GM20431 (cell line): ENCODE data around the gene GPR180.
"Not testable (repeated sequence)": the region's sequence is repeated elsewhere in the genome, so short reads cannot be mapped to it uniquely, and the experiment has no call there.

Experiments used
- in situ Hi-C: fragments of 300-500 bp; cut with MseI, MboI; formaldehyde crosslinking; loops from one replicate; pipeline ENCODE4 v1.15.0; 2020; ENCODE audit warnings: low sequenced_read_pairs; ENCODE audit not compliant: unreplicated experiment

Gene GPR180

DNA sequence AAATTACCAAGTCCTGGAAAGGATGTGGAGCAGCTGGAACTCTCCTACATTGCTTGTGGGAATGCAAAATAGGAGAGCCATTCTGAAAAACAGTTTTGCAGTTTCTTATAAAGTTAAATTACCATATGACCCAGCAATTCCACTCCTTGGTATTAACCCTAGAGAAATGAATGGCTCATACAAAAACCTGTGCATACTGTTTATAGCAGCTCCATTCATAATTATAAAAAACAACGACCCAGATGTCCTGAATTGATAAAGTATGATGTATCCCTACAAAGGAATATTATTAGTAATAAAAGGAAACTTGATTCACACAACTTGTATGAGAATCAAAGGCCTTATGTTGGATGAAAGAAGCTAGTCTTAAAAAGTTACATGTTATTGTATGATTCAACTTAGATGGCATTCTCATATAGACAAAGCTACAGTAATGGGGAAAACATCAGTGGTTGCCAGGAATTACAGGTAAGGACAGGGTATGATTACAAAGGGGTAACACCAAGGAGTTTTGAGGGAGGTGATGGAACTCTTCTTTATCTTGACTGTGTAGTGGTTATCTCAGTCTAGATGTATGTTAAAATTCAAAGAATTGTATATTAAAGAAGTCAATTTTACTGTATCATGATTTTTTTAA lies 35.4 kb downstream of the GPR180 start:
- in situ Hi-C loops, result no loop called here

DNA sequence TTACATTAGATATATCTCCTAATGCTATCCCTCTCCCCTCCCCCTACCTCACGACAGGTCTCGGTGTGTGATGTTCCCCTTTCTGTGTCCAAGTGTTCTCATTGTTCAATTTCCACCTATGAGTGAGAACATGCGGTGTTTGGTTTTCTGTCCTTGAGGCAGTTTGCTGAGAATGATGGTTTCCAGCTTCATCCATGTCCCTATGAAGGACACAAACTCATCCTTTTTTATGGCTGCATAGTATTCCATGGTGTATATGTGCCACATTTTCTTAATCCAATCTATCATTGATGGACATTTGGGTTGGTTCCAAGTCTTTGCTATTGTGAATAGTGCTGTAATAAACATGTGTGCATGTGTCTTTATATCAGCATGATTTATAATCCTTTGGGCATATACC lies 36.0 kb downstream of the GPR180 start:
- in situ Hi-C loops, result not testable (repeated sequence)

DNA sequence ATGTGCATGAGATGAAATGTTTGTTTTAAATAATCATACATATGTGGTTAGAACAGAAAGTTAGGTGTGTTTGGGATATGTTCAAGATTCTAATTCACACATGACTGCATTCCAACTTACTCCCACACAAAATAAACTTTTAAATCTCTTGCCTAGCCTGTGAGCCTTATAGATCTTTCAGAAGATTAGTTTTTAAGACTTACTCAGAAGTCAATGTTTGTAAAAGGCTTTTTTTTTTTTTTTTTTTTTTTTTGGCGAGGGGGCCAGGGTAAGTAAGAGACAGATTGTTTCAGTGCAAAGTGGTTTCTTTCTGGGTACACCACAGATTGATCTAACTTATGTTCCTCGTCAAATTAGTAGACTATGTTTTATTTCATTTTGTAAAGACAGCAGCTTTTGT lies 39.1 kb downstream of the GPR180 start:
- in situ Hi-C loops, result no loop called here

DNA sequence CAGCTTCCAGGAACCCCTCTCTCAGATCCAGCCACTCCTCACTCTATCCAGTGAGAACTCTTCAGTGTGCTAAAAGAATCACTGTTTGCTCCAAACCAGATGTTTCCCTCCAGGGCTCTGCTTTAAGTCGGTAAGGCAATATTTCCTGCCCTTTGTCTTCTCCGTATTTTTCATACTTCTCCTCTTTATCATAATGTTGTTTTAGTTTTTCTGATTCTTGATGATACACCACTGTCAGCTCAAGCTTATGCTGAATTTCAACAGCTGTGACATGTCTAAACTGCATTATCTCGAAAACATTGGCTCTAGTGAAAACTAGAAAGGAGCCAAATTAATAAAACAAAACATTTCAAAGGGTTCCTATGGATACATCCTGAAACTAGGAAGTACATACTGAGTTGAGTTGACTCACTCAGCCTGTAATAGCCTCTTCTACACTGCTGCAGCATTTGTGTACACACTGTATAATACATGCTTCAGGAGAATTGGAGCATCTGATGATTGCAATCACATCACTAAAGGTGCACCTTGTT lies 39.8 kb downstream of the GPR180 start:
- in situ Hi-C loops, result no loop called here

DNA sequence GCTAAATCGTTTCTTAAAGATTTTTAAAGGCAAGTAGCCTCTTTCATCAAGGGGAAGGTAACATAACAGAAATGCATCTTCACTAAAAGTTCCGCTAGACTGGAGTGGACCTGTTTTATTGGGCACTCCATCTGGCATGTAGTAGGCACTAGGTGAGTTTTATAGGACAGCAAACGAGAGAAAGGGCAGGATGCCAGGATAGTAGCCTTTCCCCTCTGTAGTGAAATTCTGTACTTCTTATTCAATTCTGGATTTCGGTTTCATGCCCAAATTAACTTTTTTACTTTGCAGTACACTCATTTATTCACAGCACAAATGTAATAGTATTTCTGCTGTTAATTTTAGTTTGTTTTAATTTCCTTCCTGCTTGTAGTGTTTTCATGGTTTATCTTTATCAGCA lies 45.2 kb downstream of the GPR180 start:
- in situ Hi-C loops, result no loop called here

DNA sequence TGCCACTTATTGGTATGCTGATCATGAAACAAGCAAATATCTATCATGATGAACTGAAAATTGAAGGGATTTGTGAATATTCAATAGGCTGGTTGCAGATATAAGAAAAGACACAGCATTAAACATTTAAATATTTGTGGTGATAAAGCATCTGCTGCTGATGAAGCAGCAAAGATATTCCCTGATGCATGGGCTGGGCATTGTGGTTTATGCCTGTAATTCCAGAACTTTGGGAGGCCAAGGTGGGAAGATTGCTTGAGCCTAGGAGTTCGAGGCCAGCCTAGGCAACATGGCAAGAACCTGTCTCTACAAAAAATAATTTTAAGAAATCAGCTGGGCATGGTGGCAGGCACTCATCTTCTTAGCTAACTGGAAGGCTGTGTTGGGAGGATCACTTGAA lies 54.5 kb downstream of the GPR180 start:
- in situ Hi-C loops, result loop anchor here (25.0 kb wide), 1 partner anchor 756 kb away; no protein-coding TSS in a partner anchor

DNA sequence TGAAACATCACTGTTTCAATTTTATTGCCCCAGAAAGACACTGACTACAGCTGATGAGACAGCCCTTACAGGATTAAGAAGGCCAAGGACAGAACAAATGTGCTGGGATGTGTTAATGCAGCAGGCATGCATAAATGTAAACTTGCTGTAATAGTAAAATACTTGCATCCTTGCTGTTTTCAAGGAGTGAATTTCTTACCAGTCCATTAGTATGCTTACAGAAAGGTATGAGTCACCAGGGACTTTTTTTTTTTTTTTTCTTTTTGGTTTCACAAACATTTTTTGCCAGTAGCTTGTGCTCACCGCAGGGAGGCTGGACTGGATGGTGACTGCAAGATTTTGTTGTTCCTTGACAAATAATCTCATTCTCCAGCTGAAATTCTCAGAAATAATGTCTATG lies 55.1 kb downstream of the GPR180 start:
- in situ Hi-C loops, result loop anchor here (25.0 kb wide), 1 partner anchor 756 kb away; no protein-coding TSS in a partner anchor

DNA sequence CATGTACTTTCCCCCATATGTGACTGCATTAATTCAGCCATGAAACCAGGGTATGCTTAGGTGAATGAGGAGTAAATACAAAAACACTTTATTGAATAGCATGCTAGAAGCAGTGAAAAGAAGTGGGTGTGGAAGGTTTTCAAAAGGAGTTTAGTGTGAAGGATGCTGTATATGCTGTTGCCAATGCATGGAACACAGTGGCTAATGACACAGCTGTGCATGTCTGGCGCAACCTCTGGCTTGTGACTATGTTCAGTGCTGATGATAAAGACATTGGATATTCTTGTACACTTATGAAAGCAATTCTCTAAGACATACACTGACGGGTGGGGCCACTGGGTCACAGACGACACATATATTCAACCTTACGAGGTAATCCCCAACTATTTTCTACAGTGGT lies 55.5 kb downstream of the GPR180 start:
- in situ Hi-C loops, result loop anchor here (25.0 kb wide), 1 partner anchor 755 kb away; no protein-coding TSS in a partner anchor

DNA sequence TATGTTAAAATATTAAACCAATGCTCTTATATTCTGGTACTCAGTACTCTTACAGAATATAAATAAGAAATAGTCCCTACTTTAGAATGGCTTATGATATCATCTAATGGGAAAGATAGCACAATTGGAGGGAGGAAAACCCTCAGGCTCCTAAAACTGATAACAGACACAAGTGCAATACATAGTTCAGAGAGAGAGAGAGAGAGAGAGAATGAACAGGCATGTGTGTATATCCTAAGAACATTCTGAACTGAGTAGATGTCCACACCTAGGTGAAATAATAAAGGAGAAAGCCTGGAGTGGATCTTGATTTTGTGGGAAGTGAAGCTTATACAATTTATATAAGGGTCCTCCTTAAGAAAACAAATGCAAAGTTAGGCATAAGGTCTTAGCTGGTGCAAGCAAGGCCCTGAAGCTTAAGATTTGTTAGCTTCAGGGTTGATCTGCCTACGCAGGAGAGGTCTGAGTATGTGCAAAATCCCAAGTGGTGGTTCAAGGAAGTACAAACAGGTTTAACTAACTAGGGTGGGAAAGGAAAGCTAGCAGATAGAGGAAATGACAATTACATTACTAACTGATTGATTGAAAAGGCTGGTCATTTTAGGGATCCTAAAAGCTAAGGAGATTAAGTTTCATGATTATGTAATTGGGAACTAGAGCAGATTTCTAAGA lies 57.4 kb downstream of the GPR180 start:
- in situ Hi-C loops, result loop anchor here (25.0 kb wide), 1 partner anchor 753 kb away; no protein-coding TSS in a partner anchor

DNA sequence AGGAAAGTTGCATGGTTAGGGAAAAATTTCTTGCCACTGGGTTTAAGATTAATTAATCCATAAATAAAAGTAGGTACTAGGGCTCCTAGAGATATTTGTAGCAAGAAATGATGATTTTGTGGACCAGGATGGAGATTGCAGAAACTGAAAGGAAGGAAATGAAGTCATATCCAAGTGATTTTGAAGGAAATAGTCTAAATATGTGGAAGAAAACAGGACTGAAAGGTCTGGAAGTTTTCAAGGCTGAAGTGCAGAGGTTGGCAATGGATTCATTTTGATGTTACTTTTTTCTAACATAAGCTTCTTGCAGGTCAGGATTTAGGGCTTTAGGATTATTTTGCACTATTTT lies 57.9 kb downstream of the GPR180 start:
- in situ Hi-C loops, result loop anchor here (25.0 kb wide), 1 partner anchor 753 kb away; no protein-coding TSS in a partner anchor

DNA sequence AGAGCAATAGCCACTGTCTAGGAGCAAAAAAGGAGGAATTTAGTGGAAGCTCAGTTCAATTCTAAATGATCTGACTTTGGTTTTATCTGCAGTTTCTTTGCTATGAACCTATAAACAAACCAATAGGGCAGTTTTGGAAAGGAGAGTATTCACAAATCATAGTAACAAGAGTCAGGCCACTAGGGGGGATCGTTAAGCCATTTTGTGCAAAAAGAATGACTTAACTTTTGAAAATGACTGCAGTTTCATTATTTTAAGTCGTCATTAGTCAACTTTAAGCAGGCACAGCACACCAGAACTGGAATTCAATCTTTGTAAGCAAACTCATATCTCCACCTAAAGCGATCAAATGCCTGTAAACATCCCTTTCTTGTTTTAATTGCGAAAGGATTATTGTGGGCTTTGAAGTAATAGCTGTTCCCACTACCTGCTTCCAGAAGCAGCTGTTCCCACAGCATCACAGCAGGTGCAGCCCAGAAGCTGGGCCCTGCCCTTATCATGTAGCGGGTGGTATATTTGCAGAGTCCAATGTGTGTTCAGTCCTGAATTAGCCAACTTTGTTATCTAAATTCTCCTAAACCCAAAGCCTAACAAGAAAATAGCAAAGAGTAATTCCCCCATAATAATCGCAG lies 59.2 kb downstream of the GPR180 start:
- in situ Hi-C loops, result loop anchor here (25.0 kb wide), 1 partner anchor 751 kb away; no protein-coding TSS in a partner anchor

DNA sequence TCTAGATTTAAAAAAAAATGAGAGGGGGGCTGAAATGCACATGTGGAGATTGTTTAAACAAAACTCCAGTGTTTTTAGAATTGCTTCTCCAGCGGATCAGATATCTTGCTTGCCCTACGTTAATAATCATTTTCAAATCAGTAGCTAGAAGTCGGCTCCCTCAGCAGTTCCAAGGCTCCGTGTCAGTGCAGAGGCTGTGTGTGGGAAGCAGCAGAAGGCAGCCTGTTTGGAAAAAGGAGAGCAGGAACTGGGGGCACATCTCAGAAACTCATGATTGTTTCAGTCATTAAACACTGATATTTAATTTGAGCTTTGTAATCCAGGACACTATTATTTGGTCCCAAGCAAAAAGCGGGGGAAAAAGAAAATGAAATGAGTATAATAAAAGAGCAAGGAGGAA lies 59.7 kb downstream of the GPR180 start:
- in situ Hi-C loops, result loop anchor here (25.0 kb wide), 1 partner anchor 751 kb away; no protein-coding TSS in a partner anchor

DNA sequence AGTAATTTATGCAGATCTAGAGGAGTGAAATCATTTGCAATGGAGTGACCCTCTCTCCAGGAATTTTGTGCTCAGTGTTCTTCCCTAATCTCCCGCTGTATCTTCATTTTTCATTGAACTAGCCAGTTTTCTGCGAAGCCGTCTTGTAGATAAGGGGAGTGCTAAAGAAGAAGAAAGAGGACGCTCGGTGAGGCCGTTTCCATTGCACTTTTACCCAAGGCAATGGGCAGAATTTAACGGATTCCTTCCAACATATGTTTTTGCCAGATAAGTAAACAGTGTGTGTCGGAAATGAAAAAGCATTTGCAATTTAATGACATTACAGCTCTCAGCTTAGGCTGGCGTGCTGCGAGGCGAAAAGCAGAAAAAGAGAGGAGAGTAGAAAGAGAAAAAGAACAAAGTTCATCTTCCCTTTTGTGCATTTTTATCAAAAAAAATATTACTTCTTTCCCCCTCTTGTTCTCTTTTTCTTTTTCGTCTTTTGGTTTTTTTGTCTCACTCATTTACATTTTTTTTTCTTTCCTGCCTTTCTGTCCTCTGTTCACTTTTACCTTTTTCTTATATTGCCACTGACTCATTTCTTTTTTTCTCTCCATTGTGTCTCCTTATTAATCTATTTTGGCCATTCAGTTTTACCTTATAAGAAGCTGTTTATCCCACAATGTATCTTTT lies 60.8 kb downstream of the GPR180 start:
- in situ Hi-C loops, result loop anchor here (25.0 kb wide), 1 partner anchor 750 kb away; no protein-coding TSS in a partner anchor

DNA sequence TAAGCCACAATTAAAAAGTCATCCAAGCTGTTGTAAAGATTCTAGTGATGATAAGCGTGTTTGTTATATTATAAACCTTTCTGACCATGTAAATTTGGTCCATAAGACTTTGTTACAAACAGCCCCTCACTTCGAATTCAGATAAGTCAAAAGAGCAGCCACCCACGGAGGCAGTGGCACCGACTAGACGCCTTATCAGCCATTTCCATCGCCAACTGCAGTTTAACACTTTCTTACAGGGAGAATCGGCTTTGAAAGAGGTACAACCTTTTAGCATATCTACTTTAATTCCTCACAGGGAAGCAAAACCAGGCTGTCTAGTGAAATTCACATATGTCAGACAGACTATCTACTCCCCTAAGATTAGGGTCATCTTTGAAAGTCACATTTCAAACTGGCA lies 63.2 kb downstream of the GPR180 start:
- in situ Hi-C loops, result loop anchor here (25.0 kb wide), 1 partner anchor 747 kb away; no protein-coding TSS in a partner anchor

DNA sequence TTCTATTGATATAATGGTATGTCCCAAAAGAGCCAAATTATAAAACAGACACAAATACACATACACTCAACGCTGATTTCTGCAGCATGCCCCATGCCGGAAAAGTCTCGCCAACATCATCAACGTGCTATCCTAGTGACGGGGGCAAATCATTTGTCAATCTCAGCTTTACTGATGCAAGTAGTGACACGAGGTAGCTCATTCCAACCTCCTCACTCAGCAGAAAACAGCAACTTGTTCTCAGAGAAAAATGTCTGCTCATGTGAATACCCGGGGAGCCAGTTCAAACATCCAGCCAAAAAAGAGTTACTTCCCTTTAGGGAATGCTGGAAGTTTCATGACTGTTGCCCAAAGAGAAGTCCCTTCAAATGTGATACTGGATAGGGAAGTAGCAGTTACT lies 64.4 kb downstream of the GPR180 start:
- in situ Hi-C loops, result loop anchor here (25.0 kb wide), 1 partner anchor 746 kb away; no protein-coding TSS in a partner anchor

DNA sequence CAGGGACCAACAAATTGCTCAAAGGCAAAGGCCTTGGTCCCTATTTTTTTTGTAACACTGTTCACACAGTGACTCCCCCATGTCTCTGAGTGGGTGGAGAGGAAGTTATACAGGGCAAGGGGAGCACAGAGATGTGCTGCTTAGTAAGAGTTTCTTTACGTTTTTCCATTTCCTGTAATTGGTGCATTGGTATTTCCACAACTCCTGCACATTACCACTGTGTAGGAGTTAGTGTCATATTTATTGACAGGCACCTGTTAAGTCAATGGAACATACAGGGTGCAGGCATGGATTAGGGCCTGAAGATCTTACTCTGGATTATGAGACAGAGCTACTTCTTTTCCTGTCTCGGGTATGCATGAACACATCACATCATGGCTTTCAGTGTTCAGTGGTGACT lies 65.5 kb downstream of the GPR180 start:
- in situ Hi-C loops, result loop anchor here (25.0 kb wide), 1 partner anchor 745 kb away; no protein-coding TSS in a partner anchor

DNA sequence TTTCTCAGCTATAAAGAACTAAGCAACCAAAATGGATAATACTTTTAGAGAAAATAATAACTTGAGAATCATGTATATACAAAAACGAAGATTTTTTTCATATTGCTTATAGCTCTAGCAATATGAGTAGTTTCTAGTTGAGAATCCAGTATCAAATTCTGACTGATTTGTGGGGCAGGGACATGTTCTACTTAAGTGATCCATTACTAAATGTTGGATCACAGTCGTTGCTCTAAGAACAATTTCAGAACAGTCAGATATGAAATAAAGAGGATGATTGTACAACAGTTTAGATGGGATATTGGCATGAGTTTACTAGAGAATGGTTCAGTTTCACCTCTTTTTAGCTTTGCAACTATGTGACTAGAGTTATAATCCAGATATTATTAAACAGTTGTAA lies 70.7 kb downstream of the GPR180 start:
- in situ Hi-C loops, result loop anchor here (25.0 kb wide), 1 partner anchor 740 kb away; no protein-coding TSS in a partner anchor

DNA sequence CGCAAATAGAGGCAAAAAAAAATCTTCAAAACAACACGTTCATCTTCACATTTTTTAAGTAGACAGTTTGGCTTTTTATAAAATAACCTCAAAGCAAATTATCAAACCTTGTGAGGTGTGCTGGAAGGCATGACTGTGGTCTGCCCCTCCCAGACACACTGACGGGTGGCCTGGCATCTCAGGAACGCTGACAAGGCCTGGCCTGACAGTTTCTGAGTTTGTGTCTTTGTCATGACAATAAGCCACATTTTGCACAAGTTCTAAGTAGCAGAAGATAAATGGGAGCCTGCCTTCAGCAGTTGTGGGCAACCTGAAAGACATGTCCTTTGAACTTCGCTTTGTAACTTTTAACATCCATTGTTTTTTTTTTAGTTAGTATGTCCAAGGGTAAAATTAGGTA lies 72.2 kb downstream of the GPR180 start:
- in situ Hi-C loops, result loop anchor here (25.0 kb wide), 1 partner anchor 738 kb away; no protein-coding TSS in a partner anchor

DNA sequence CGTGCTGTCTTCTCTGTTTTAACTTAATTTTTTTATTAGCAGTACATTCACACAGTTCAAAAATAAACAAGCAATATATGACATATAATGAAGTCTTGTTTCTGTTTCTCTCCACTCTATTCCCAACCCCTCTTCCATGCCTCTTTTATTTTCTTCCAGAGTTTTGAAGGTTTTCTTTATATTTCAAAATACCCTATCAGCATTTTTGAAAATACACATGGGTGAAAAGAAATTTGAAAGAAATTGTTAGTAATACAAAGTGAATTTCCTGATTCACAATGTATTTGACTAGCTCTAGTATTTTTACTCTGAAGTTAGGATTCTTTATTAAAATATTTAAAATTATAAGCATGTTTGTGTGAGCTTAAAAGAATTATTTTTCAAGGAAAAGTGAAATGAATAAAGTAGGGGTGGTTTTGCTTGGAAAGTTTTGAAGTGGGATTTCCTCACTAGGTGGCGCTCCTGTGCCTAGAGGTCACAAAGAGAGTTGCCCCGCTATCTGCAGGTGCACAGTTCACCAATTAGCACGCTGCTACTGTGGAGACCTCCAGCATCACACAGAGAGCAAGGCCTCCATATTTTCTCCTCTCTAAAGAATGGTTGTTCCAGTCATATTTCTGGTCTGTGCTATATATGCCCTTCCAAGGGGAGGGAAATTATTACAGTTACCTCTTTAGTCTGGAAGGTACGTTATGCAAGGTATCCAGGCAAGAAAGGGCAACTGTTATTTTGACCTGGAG lies 73.1 kb downstream of the GPR180 start:
- in situ Hi-C loops, result loop anchor here (25.0 kb wide), 2 partner anchors 488 to 738 kb away; no protein-coding TSS in a partner anchor
